Adrenal gland (tissue), 12 donors: Measurements from ENCODE around the gene LMNTD2. TPM values are rescaled to one million over a fixed set of nuclear protein-coding genes. Genes with fewer than 3 reads are reported as not detected.

Experiments used
- DNase-seq, 7 donors: peaks; one replicate each; pipeline ENCODE4 v3.0.0-alpha.2; 2019 to 2020
- H3K27ac ChIP-seq, 5 donors: fragments of 200-600 bp; sonication (generic) in 4 of 5; 1 replicate in 3 of 5; 2 replicates in 2 of 5; pipeline versions ENCODE4 v1.5.1 to v1.8.0; 2016 to 2020; ENCODE audit warnings: mild to moderate bottlenecking in 1 of 5
- H3K27me3 ChIP-seq: fragments of 200-600 bp; 2 replicates; pipeline ENCODE4 v1.8.0; 2021
- H3K36me3 ChIP-seq, 2 donors: fragments of 200-600 bp; replicated peaks in 1 of 2; 1 replicate in 1 of 2; 2 replicates in 1 of 2; pipeline versions ENCODE4 v1.5.1 to v1.8.0; 2018 to 2022
- H3K4me1 ChIP-seq, 2 donors: fragments of 200-600 bp; replicated peaks in 1 of 2; 1 replicate in 1 of 2; 2 replicates in 1 of 2; pipeline versions ENCODE4 v1.5.1 to v1.8.0; 2018 to 2021
- H3K4me3 ChIP-seq, 4 donors: fragments of 200-600 bp; sonication (generic) in 3 of 4; one replicate each; pipeline ENCODE4 v1.5.1; 2016 to 2018
- H3K9me3 ChIP-seq, 3 donors: fragments of 200-600 bp; sonication (generic) in 1 of 3; replicated peaks in 1 of 3; 1 replicate in 2 of 3; 2 replicates in 1 of 3; pipeline versions ENCODE4 v1.5.1 to v1.8.0; 2016 to 2021
- CTCF ChIP-seq, 6 experiments: fragments of 450-650 bp in 4 of 6; fragments of 200-600 bp in 2 of 6; sonication (generic) in 1 of 6; IDR thresholded peaks; 1 replicate in 5 of 6; 2 replicates in 1 of 6; pipeline versions ENCODE4 v1.5.1 to v1.8.0; 2016 to 2021; ENCODE audit warnings: antibody characterized with exemption in 6 of 6, mild to moderate bottlenecking in 2 of 6, moderate library complexity in 1 of 6
- POLR2A ChIP-seq, 2 donors: fragments of 450-650 bp; IDR thresholded peaks; one replicate each; pipeline ENCODE4 v1.6.1; 2017; ENCODE audit warnings: antibody characterized with exemption in 2 of 2, mild to moderate bottlenecking in 2 of 2, moderate library complexity in 1 of 2
- WGBS, 4 donors: extraction: QIAGEN DNeasy Blood & Tissue Kit in 2 of 4; methylation state at CpG; one replicate each; pipeline versions ENCODE4 v1.1.5 to v1.1.7; 2013 to 2017; 5-methylcytosine and 5-hydroxymethylcytosine counted together
- intact Hi-C, 2 donors: fragments of 100-400 bp; cut with DNase I; formaldehyde crosslinking; loops; one replicate each; pipeline versions ENCODE4 v1.14.1 to v1.15.0; 2022 to 2023
- polyA plus RNA-seq, 3 donors: library from polyadenylated mRNA; stranded (reverse); fragments of 200-250 nt in 2 of 3; fragments of 350-450 nt in 1 of 3; fragmentation: Illumina TruSeq in 1 of 3; extraction: RNeasy Lipid Tissue Mini Kit (QIAGEN cat#74804) in 1 of 3; gene quantifications; one replicate each; pipeline ENCODE4 v1.2.3, GENCODE V29; 2013 to 2014
- total RNA-seq, 9 donors: library from RNA; depleted of rRNA in 4 of 9; stranded (reverse); fragments of >200 nt in 4 of 9; fragments of 120-200 nt in 1 of 9; fragmentation: NEBNext Ultra II Directional in 1 of 9; extraction: Animal tissue kit (Norgen Biotek cat#: 25700) in 1 of 9; gene quantifications; one replicate each; pipeline versions ENCODE4 v1.1.0 to v1.2.4, GENCODE V29; 2013 to 2023
- donor health status: healthy with polysubstance abuse.
- donor health status: Bipolar disorder and iron deficiency.
- donor health status: DM: yes; HTN: yes; CAD: no.
- donor health status: DM: no; HTN: no; CAD: no.
- donor health status: DM: no; HTN: no; CAD: no.
- donor health status: DM: yes; HTN: yes; CAD: no.

LMNTD2 gene
- total and polyA plus RNA-seq, 12 donors, result 0.20 to 21.0 (median 6.1) TPM

GRCh38 chr11:535519-536454 is 24.8 kb downstream of the LMNTD2 start, which contains the start of gene HRAS:
HRAS (minus strand) TSS chr11:535576.
- Histone ChIP-seq H3K4me1 (peaks cover 14 to 26% of the 10 kb centered on the region in 2 donors), H3K36me3 (peaks cover 0 to 27% of the 10 kb centered on the region in 2 donors), H3K9me3 (no peaks in the 10 kb centered on the region), H3K27me3 (no peaks in the 10 kb centered on the region), H3K27ac (peak within 1 kb of the TSS in 2 of 5 donors; percentile 74 to 82), H3K4me3 (peak within 1 kb of the TSS; percentile 40 to 91 (median 80))
- DNase-seq, result peak; percentile 93 to 95 (median 95)
- TF ChIP-seq CTCF (IDR thresholded peaks at IDR 0.05) (no peak), POLR2A (IDR thresholded peaks at IDR 0.05) (peak in 1 of 2 donors; percentile 61)
- 1 to 34% (median 3%) methylated on average over 9 to 97 of the region's 97 CpGs for WGBS, 4 donors
- intact Hi-C loops, result no loop called here

- H3K4me1 ChIP-seq, result peaks cover 14 to 26% of the 10 kb centered on the region in 2 donors
- H3K36me3 ChIP-seq, result peaks cover 0 to 27% of the 10 kb centered on the region in 2 donors
- no peak for DNase-seq
- intact Hi-C loops, result no loop called here
- H3K27ac ChIP-seq, result peak overlapping the region in 1 of 5 donors; percentile 82
- H3K4me3 ChIP-seq, result peak overlapping the region in 2 of 4 donors; percentile 80 to 91
- TF ChIP-seq POLR2A (IDR thresholded peaks at IDR 0.05), result no peak
- TF ChIP-seq CTCF (IDR thresholded peaks at IDR 0.05), result no peak
- WGBS, 4 donors, result 1 to 2% methylated on average over 23 to 44 of the region's 56 CpGs; no CpG with 5 or more reads in 2 of the 4 donors
- H3K27me3 ChIP-seq, result no peaks in the 10 kb centered on the region
- no peaks in the 10 kb centered on the region for H3K9me3 ChIP-seq
These were observed 25.4 kb downstream of the LMNTD2 start for GRCh38 chr11:535210-535518.

- Histone ChIP-seq H3K4me3 (peak overlapping the region; percentile 40 to 91 (median 80)), H3K27ac (peak overlapping the region in 1 of 5 donors; percentile 82), H3K36me3 (peaks cover 0 to 27% of the 10 kb centered on the region in 2 donors), H3K27me3 (no peaks in the 10 kb centered on the region), H3K9me3 (no peaks in the 10 kb centered on the region), H3K4me1 (peaks cover 14 to 26% of the 10 kb centered on the region in 2 donors)
- DNase-seq, result peak in 3 of 7 donors; percentile 42 to 44 (median 44)
- TF ChIP-seq POLR2A (IDR thresholded peaks at IDR 0.05) (no peak), CTCF (IDR thresholded peaks at IDR 0.05) (no peak)
- intact Hi-C loops, result no loop called here
- 1 to 21% (median 9%) methylated on average over 11 to 66 of the region's 66 CpGs for WGBS, 4 donors
These were observed 25.9 kb downstream of the LMNTD2 start for GRCh38 chr11:534396-535209.
